Forelimb muscle (tissue), 1 donor: Measurements from ENCODE around the gene MCRS1. TPM values are rescaled to one million over a fixed set of nuclear protein-coding genes. Genes with fewer than 3 reads are reported as not detected.
"Not testable (repeated sequence)": the region's sequence is repeated elsewhere in the genome, so short reads cannot be mapped to it uniquely, and the experiment has no call there.

Experiments
- DNase-seq: peaks from one replicate; pipeline ENCODE4 v3.0.0-alpha.2; 2013; ENCODE audit warnings: low read depth
- polyA plus RNA-seq: library from polyadenylated mRNA; unstranded; fragments of 120-200 nt; gene quantifications from one replicate; pipeline ENCODE4 v1.2.1, GENCODE V29; 2013; ENCODE audit not compliant: insufficient read length

MCRS1 gene
- polyA plus RNA-seq, 1 donor: 57.4 TPM

DNA sequence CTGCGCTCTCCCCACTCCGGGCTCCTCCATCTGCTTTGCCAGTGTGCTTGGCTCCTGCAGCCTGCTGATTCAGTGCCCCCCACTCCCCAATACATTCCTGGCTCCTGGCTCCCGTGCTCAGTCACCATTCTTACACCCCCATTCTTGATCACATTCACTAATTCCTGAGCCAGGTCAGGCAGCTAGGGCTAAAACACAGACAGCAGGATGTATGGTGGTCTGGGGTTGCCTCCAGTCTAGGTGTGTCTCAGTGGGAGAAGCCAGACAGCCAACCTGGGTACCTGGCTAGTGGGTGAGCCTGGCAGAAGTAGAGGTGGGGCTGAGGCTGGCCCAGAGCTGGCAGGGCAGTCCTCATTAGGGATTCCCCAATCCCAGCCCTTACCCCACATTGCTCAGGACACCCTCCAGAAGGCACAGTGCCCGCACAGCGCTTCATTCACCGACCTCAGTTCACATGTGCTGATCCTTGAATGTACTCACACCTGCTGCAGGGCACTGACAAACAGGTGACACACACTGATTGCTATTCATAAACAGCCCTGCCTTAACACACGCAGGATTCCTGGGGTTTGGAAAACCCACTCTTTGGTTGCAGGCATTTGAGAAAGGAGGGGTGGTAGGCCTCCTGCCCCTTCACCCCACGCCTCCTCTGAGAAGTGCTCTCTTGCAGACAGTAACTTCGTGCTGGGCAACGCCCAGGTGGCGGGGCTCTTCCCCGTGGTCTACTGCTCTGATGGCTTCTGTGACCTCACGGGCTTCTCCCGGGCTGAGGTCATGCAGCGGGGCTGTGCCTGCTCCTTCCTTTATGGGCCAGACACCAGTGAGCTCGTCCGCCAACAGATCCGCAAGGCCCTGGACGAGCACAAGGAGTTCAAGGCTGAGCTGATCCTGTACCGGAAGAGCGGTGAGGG lies 27.5 kb downstream of the MCRS1 start:
- DNase-seq: no peak

DNA sequence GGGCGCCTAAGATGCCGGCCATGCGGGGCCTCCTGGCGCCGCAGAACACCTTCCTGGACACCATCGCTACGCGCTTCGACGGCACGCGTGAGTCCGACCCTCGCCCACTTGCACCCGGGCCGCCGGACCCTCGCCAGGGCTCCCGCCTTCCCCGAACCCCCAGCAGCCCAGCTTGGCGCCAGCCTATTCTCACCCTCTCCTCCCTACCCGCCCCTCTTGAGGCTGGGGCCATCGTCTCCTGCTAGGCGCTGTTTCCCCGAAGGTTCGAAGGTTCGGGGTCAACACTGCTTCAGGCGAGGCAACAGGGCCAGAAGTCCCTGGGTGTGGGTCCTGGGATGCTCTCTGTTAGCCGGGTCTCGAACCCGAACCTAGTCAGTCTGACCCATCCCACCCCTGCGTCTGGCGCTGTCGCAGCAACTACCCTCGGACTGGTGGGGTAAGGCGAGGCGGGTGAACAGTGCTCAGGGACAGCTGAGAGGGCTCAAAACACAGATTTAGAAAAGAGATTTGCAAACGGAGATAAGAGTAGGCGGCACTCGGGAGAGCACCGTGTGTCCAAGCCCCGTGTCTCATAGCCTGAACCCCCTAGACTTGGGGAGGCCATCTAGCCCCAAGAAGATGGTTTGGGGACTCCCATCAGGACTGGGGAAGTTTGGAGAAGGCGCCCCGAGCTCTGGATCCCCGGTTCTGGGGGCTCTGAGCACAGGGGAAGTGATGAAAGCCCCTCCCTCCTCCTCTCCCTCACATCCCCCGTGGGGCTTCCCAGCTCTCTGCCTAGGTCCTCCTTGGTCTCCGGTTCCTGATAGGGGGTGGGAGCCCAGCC lies 28.3 kb downstream of the MCRS1 start:
- DNase-seq: no peak

DNA sequence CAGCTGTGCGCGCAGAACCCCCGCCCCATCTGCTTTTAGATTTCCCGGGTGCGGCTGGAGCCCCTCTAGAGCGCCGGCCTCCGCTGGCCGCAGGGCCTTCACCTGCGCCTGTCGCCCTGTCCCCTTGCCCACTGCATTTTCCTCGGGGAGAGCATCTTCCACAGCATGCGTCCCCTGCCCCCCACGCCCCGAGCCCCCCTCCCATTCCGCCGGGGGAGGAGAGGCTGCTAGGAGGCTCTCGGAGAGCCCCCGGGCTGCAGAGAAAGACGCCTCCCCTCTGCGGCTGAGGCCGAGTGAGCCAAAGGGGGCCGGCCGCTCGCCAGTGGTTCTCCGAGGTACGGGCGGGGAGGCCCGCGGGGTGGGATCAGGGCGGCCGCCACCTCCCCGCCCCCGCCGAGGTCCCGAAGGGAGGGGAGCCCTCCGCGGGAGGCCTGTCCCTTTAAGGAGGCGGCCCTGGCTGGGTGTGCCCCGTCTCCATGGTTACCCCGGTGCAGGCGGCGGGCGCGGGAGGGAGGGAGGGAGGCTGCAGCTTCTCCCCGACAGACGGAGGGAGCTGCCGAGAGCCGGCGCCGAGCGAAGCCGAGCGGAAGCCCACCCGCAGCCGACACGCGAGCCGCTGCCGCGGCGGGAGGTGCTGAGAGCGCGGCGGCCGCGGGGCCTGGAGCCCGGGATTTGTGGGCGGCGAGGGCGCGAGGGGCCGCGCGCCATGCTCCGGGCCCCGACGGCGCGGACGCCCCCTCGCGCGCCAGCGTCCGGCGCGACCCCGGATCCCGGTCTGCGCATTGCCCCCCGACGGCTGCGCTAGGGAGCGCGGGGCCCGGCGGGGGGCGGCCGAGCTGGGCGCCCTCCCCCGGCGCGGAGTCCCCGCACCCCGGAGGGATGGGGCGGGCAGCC lies 29.2 kb downstream of the MCRS1 start, which contains the start of gene KCNH3:
Gene KCNH3 (plus strand): TSS at position 521 of the 894 bp plus-strand sequence. CDS start 387 bp downstream, outside the sequence.
- DNase-seq: peak; percentile 13

DNA sequence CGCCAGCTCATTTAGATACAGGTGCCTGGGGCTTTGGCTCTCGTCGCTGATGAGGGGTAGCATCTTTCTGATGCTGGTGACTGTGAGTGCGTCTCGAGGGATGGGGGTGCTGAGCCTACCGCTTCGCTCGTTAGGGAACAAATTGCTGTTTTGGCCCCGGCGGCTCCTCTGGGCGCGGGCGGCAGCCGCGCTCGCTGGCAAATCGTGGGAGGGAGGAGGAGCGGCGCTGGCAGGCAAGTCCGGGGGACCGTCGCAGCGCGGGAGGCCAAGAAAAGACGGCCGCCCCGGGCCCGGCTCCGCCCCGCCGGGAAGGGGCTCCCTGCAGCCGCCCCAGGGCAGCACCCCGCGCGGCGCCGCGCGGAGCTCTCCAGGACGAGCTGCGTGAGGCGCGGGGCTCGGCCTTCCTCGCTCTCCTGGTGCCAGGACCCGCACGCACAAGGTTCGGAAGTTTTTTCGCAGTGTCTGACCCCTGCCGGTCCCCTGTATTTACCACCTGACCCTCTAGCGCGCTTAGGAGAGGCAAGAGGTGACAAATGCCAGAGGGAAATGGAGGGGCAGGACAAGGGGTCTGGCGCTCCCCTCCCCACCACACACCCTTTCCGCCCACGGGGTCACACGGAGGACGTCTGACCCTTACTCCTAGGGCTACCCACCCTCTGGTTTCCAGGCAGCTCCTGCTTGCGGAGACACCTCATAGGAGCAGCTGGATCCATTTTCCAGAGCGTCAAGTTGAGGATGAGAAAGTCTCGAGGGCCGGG lies 30.0 kb downstream of the MCRS1 start:
- DNase-seq: no peak

DNA sequence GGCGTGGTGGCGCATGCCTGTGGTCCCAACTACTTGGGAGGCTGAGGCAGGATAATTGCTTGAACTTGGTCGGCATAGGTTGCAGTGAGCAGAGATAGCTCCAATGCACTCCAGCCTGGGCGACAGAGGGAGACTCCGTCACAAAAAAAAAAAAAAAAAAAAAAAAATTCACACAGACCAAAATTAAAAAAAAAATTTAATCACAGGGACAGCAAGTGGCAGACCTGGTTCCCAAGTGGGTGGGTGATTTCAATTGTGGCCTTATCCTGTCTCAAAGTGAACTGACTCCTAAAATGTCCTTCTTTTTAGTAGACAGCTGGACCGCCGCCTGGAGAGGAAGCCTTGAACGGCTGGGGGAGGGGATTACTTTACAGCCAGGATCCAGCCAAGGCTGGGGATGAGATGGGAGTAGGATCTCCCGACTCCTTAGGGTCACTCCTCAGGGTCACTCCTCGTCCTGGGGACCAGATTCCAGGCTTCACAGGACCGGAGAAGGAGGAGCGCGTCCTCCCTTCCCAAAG lies 30.7 kb downstream of the MCRS1 start:
- no peak for DNase-seq

DNA sequence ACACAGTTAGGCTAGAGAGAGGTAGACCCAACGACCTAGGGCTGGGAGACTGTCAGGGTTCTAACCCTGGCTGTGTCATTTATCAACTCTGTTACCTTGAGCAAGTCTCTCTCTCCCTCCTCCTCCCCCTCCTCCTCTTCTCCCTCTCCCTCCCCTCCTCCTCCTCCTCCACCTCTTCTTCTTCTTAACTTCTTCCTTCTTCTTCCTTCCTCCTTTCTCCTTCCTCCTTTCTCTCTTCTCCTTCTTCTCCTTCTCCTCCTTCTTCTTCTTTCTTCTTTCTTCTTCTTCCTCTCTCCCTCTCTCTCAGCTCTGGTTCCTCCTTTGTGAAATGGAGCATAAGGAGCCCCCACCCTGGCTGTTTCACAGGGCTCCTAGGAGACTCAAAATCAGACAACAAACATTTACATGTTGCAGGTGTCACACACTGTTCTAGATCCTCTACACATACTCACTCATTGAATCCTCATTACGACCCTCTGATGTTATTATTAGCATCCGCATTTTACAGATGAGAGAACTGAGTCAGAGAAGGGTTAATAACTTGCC lies 31.3 kb downstream of the MCRS1 start:
- no peak for DNase-seq

DNA sequence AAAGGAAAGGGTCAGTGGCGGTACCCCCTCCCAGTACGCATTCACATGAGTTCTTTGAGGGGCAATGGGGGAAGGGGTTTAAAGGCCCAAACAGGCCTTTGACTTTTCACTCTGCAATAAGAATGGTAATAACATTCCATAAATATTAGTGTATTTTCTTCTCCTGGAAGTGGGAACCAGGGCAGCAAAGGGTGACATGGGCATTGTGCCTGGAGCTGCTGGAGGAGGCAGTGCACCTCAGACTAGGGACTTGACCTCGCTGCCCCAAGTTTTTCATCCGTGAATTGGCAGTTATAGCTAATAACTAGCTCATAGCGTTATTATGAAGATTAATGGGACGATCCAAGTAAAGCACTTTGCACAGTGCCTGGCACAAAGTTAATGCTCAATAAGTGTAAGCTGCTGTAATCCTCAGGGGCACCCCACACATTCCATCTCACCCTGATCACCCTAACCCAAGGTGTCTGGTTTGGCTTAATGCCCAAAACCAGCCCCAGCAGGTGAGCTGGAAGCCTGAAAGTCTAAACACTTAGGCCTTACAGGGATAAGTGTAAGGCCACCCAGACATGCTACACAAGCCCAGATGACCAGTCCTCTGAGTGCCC lies 31.9 kb downstream of the MCRS1 start:
- DNase-seq: no peak

DNA sequence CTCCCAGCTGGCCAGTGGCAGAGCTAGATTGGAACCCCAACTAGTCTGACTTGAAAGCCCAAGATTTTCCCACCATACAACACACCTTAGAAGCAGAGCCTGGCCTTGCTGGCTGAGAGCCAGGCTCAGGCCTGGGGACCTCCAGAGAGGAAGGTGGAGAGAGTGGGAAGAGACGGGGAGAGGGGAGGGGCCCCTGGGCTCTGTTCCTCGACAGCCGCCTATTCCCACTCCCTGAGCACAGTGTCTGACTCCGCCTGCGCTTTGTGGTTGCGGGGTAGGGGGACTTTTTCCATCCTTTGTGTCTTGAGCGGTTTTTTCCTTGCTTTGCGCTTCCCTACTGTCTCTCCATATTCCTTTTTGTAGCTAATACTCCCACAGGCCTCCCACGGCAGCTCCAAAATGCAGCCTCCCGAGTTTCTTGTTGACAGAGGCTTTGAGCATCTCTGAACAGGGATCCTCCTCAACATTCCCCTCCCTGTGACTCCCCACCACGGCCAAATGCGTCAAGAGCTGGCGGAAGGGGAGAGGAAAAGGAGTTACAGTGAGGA lies 33.1 kb downstream of the MCRS1 start:
- no peak for DNase-seq

DNA sequence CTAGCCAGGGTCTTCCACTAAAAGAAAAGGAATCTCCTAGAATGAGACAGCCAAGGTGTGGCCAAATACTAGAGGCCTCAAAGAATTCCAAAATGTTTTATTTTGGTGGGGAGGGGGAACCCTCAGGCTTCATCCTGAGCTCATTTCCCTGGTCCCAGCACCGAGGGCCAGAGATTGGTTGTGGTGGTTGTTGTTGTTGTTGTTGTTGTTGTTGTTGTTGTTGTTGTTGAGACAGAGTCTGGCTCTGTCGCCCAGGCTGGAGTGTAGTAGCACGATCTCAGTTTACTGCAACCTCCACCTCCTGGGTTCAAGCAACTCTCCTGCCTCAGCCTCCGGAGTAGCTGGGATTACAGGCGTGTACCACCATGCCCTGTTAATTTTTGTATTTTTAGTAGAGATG lies 33.8 kb downstream of the MCRS1 start:
- not testable (repeated sequence) for DNase-seq

DNA sequence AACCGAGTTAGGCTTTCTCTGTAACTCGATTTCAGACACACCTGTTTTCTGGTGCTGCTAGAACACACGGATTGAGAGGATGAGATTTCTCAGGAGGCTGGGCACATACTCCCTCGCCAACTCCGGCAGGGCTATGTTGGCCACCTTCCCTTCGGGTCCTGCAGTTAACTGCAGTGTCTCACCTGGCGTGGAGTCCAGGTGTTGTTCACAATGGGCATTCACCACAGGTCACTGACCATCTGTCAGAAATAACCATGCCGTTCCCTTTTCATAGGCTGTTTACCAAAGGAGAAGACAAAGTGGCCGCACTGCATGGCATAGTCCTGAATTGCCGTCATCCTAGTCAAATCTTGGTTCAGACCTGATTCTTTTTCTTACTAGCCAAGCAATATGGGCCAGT lies 34.6 kb downstream of the MCRS1 start:
- DNase-seq: no peak

DNA sequence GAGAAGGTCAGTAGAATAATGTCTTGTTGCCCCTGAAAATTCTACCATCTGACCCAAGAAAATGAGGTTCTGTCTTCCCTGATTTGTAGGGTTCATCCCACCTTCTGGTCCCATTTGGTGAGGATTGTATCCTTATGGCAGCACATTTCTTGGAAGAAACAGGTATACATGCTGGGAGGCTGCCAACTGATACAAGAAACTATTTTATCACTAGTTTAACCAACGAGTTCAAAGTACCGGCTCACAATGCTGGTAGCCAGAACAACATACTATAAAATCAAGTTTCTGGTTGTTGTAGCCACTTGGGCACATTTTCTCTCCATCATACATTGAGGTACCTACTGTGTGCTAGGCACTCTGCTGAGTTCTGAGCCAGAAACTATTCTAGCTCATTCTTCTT lies 36.2 kb downstream of the MCRS1 start:
- no peak for DNase-seq

DNA sequence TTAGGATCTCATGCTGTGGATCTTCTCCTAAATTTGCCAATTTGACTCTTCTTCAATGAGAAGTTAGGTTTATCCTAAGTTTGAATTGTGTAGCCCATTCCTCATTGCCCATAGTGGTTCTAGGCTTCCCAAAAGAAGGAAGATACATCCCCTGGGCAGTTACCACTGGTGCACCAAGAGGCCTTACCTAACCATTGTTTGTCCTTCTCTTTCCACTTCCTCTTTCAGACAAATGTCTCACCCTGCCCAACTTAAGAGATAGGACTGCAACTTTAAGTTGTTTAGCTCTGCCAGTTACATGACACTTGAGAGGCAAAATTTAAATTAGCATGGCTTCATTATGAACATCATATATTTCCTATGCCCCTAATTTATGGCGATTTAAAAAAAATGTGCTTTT lies 38.5 kb downstream of the MCRS1 start:
- DNase-seq: no peak

DNA sequence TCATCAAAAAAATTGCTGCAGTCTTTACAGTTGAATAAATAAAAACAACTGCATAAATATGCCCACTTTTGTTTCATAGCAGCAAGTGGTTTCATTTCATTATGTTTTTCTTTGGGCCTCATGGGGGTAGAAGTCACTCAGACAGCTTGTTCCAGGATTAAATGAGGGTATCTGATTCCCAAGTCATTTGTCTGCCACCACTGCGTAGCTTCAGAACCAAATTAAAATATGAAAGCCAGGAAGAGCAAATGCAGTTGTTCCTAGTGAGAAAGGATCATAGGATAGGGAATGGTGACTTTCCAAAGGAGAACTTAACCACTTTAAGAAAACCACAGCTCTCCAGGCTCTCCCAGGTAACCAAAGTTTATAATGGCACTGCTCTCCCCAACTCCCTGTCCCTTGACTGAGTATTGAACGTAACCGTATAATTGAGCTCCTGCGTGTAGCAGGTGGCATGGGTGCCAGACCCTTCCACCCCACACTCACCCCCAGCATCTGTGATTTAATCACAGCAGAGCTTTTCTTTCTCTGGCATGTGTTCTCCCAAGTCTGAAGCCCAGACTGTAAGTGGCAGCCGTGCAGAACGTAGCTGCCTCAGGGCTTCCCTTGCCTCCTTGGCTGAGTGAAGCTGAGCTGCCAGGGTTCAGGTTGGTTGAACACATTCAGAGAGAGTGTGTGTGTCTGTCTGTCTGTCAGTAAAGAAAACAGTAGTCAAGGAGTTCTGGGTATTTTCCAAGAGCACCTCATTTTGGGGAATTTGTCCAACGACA lies 40.4 kb downstream of the MCRS1 start:
- no peak for DNase-seq

DNA sequence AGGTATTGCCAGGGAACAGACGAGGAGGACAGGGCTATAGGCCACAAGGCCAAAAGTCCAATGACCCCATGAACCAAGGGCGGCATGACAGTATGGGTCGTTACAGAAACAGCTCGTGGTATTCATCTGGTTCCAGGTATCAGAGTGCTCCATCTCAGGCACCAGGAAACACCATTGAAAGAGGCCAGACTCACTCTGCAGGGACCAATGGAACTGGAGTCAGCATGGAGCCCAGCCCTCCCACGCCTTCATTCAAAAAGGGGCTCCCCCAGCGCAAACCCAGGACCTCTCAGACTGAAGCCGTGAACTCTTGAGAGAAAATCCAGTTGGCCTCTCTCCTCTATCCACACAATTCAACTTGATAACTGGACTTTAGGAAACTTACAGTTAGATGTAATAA lies 42.0 kb downstream of the MCRS1 start:
- no peak for DNase-seq

DNA sequence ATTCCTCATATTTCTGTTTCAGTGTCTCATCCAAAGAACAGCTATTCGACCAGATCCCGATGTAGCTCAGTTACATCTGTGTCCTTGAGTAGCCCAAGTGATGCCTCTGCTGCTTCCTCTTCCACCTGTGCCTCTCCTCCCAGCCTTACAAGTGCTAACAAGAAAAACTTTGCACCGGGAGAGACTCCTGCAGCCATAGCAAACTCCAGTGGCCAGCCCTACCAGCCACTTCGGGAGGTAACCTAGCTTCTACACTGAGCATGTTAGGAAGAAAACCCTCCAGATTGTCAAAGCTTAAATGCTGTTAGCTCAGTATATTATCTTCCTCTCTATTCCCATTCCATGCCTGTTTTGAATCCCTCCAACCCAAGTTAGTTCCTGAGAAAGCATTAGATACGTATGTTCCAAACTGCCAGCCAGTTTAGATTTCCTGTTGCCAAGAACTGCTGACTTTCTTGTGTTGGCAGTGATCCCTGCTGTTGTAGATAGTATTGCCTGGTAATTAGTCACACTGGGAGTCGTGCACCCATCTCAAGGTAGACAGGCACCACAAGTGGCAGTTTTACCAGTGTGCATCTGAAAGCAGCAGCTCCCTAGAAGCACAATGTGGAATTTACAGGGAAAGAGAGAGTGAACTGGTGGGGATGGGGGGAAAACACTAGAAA lies 43.1 kb downstream of the MCRS1 start:
- no peak for DNase-seq

DNA sequence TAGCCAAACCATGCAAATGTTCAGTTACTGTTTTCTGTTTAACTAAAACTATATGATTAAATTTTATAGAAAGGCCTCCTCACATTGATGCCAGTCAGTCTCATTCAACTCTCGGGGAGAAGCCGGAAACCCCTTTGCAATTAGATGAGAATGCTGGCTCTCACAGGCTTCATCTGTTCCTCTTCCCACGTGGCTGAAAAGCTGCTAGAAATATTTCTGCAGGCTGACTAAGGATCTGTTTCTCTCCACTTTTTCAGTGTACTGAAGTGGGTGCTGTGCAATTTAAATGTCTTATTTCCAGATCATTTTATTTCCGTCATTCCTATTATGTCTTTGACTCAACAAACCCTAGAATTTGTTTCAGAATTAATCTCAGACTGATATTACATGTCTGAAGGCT lies 46.6 kb downstream of the MCRS1 start:
- DNase-seq: no peak

DNA sequence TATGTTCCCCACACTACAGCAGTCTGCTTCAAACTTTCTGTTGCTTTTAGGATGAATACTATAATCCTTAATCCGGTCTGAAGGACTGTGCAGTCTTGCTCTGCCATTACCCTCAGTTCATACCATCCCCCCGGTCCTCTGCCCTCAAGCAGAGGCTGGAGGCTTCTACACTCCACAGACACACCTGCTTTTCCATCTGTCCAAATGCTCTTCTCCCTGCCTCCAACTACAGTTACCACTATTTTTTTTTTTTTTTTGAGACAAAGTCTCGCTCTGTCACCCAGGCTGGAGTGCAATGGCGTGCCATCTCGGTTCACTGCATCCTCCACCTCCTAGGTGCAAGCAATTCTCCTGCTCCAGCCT lies 48.4 kb downstream of the MCRS1 start:
- DNase-seq: no peak

DNA sequence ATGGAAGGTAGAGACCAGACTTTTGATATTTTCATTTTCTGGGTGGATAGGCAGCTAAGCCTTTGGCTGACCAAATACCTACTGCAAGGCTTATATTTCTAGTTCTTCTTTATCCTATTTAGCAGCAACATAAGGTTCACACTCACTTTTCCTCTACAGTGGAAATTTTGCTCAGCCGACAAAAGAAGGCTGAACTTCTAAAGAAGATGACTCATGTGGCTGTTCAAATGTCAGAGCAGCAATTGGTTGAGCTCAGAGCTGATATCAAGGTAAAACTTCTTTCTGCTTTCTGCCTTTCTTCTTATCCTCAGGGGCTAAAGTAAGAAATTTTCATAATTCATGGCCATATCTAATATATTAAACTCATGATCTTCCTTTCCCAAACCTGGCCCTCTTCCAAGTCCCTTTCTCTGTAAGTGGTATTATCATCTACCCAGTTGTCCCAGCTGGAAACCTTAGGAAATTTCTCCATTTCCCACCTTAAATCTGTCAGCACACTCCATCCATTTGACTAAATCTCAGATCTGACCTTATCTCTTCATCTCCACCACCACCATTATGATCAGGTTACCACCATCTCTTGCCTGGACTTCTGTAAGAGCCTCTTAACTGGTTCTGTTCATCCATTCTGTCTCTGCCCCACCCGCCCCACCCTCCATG lies 48.9 kb downstream of the MCRS1 start:
- no peak for DNase-seq
